HuH-7 (cell line): ENCODE data around the gene PAK4.
"Not testable (repeated sequence)": the region's sequence is repeated elsewhere in the genome, so short reads cannot be mapped to it uniquely, and the experiment has no call there.

Source experiments
- DNase-seq: peaks from one replicate; pipeline ENCODE4 v3.0.0; 2011; ENCODE audit warnings: low spot score

Gene PAK4

GRCh38 chr19:39100500-39101166, 25.0 kb upstream of the PAK4 start:
- no peak for DNase-seq

GRCh38 chr19:39103151-39103550, 22.4 kb upstream of the PAK4 start:
- DNase-seq, result no peak

GRCh38 chr19:39104186-39104596, 21.4 kb upstream of the PAK4 start:
- no peak for DNase-seq

- no peak for DNase-seq
Measured at GRCh38 chr19:39106194-39106593, 19.4 kb upstream of the PAK4 start.

- no peak for DNase-seq
Measured at GRCh38 chr19:39109641-39110040, 15.9 kb upstream of the PAK4 start.

GRCh38 chr19:39110263-39110967, 15.2 kb upstream of the PAK4 start:
- DNase-seq, result peak; percentile 78

- no peak for DNase-seq
Measured at GRCh38 chr19:39111593-39112199, 13.9 kb upstream of the PAK4 start.

- DNase-seq, result no peak
Measured at GRCh38 chr19:39112338-39112890, 13.2 kb upstream of the PAK4 start.

GRCh38 chr19:39113199-39113598, 12.4 kb upstream of the PAK4 start:
- no peak for DNase-seq

GRCh38 chr19:39115105-39115847, 10.3 kb upstream of the PAK4 start:
- DNase-seq, result no peak

GRCh38 chr19:39117023-39117422, 8.6 kb upstream of the PAK4 start:
- DNase-seq, result not testable (repeated sequence)

- DNase-seq, result no peak
Measured at GRCh38 chr19:39119830-39120229, 5.8 kb upstream of the PAK4 start.

- DNase-seq, result no peak
Measured at GRCh38 chr19:39122934-39123731, 2.5 kb upstream of the PAK4 start.

GRCh38 chr19:39124136-39124764, 1.3 kb upstream of the PAK4 start:
- DNase-seq, result no peak

GRCh38 chr19:39125199-39125553, 410 bp upstream of the PAK4 start:
- no peak for DNase-seq

GRCh38 chr19:39126312-39127187, 964 bp downstream of the PAK4 start:
- DNase-seq, result peak; percentile 98

GRCh38 chr19:39127812-39128515, 2.4 kb downstream of the PAK4 start:
- no peak for DNase-seq

GRCh38 chr19:39128516-39129079, 3.0 kb downstream of the PAK4 start:
- no peak for DNase-seq

- no peak for DNase-seq
Measured at GRCh38 chr19:39129116-39129515, 3.5 kb downstream of the PAK4 start.
